ENCODE measurements around the gene TACSTD2.
"Not testable (repeated sequence)": the region's sequence is repeated elsewhere in the genome, so short reads cannot be mapped to it uniquely, and the experiment has no call there.

TACSTD2 gene

GRCh38 chr1:58555393-58555792 is 21.7 kb downstream of the TACSTD2 start:
- DNase-seq, result no peak

- DNase-seq, result no peak
These were observed 25.6 kb downstream of the TACSTD2 start for GRCh38 chr1:58551186-58552140.

- not testable (repeated sequence) for DNase-seq
These were observed 27.8 kb downstream of the TACSTD2 start for GRCh38 chr1:58549291-58549690.

DNA sequence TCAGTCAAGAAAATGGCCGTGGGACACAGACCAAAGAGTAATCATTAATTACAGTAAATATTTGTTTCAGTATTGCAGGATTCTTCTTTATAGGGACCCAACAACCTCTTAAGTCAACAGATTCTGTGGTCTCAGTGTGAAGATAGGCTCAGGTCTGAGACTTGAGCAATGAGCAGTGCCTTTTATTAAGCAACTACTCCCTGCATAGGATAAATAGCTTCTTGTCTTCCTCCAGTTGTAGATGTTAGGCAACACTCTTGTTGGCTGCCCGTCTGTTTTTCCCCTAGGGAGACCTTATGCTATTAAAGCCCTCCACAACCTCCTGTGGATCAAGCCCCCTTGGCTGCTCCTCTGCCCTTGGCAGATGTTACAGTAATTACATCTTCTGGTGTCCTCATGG is 28.7 kb downstream of the TACSTD2 start:
- DNase-seq, result no peak

DNA sequence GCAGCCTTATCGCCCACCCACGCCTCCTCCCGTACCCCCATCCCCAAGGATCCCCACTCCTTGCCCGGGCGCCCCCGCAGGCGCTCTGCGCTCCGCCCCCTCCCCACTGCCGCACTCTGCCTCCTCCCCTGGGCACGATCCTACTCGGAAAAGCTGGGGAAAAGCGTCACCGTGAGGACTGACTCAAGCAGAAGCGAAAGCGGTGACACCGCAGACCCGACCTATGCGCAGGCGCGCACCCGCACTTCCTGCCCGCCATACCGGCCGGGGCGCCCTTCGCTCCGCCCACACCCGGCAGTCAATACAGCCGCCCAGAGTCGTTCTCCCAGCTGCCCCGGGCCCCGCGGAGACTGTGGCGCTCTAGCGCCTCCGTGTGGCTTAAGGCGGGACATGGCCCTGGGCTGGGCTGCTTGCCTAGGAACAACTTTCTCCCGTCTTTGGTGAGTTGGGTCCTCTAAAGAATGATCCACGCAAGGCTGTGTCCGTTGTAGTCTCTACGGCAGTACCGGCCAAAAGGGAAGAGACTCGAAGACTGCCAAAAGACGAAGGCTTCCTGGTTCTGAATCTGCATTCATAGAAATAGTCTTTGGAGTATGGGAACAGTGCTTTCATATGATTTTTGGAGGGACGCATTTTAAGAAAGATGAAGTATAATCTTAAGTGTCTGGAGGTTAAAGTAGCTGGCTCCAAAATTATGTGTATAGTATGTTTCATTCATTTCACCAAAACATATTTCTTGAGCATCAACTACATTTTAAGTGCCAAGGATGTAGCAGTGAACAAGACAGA is 30.3 kb downstream of the TACSTD2 start, which contains the start of gene OMA1:
TSS of gene OMA1 (minus strand) at position 207 of the 789 bp plus-strand sequence. CDS start 7,432 bp downstream, outside the sequence.
- peak; percentile 10 to 74 for DNase-seq

- peak; percentile 0 to 19 for DNase-seq
These were observed 31.2 kb downstream of the TACSTD2 start for GRCh38 chr1:58545591-58546519.

GRCh38 chr1:58543260-58543659 is 33.8 kb downstream of the TACSTD2 start:
- DNase-seq, result no peak

DNA sequence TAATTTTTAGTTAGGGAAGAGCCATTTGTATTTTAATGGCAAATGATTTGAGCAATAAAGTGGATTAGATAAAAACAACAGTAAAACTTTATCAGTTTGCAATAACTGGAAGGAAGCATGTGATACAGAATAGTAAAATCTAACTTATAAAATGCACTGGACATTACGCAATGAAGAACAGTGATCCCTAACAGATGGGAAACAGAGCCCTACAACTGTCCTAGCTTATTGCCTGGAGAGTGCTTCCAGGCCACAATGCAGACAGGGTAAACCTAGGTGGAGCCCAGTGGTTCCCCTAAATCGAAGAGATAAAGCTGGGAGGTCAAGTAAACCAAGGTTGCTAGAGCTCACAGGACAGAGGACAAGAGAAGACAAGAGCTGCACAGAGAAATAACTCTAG is 37.5 kb downstream of the TACSTD2 start:
- no peak for DNase-seq

DNA sequence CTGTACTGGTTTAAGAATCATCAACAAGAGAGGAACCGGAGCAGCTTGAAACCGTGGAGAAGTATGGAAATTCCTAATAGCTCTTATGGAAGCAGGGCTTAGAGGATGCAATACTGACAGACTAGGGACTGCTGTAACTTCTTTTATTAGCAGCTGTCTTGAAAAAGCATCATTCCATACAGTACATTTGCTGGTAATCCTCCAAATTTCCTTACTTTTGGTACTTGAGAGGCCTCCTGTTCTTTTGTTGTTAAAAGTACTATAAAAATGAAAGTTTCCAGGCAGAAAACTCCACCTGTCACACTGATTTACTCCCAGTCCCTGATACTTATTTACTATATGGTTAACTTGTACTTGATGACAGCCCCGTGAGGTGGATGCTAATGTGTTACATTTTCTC is 38.2 kb downstream of the TACSTD2 start:
- no peak for DNase-seq

- DNase-seq, result not testable (repeated sequence)
These were observed 45.2 kb downstream of the TACSTD2 start for GRCh38 chr1:58531842-58532241.

GRCh38 chr1:58529284-58529683 is 47.8 kb downstream of the TACSTD2 start:
- DNase-seq, result no peak

DNA sequence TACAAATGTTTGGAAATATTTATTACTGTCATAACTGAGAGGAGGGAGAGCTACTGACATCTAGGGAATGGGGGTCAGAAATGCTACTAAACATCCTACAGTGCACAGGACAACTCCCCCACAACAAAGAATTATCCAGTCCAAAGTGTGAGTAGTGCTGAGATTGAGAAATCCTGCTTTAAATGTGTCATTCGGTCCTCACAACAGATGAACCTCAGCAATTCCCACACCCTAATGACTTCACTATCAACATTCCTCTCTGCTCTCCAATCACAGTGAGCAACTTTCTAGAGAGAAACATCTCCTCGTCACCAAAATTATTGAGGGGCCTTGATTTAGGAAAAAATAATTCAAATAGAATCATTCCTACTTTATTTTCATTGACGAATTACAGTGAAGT is 48.5 kb downstream of the TACSTD2 start:
- DNase-seq, result no peak
